Measurements from ENCODE around the gene FAM240A. TPM values are rescaled to one million over a fixed set of nuclear protein-coding genes. Genes with fewer than 3 reads are reported as not detected.

The FAM240A gene
- total and polyA plus RNA-seq, 4 donors, result not detected

- intact Hi-C loops (cut with DNase I), result no loop called here
- H3K4me1 ChIP-seq (ENCODE audit: control insufficient read depth in 1 of 2, insufficient read depth in 2 of 2, low read length in 2 of 2), result no peaks in the 10 kb centered on the region
- ATAC-seq (ENCODE audit: low FRiP score), result no peak
- no peaks in the 10 kb centered on the region for H3K36me3 ChIP-seq (ENCODE audit: control insufficient read depth in 1 of 2, insufficient read depth in 2 of 2, low read length in 1 of 2)
- WGBS, 2 donors, result 87 to 88% methylated on average over 15 of the region's 15 CpGs
- H3K9me3 ChIP-seq (ENCODE audit: control insufficient read depth, low read length), result no peaks in the 10 kb centered on the region
- DNase-seq, result no peak
- H3K4me3 ChIP-seq (ENCODE audit: low read length in 2 of 2), result no peak overlapping the region
- no peaks in the 10 kb centered on the region for H3K27me3 ChIP-seq (ENCODE audit: control insufficient read depth in 1 of 2, insufficient read depth in 2 of 2, low read length in 1 of 2)
- no peak overlapping the region for H3K27ac ChIP-seq (ENCODE audit: low read depth in 1 of 2, low read length in 2 of 2)
Observed at GRCh38 chr3:46661776-46662766, 49.7 kb downstream of the FAM240A start.

GRCh38 chr3:46662771-46663551, 50.6 kb downstream of the FAM240A start:
- DNase-seq (no peak), ATAC-seq (ENCODE audit: low FRiP score) (no peak)
- Histone ChIP-seq H3K27ac (ENCODE audit: low read depth in 1 of 2, low read length in 2 of 2) (no peak overlapping the region), H3K36me3 (ENCODE audit: control insufficient read depth in 1 of 2, insufficient read depth in 2 of 2, low read length in 1 of 2) (no peaks in the 10 kb centered on the region), H3K4me1 (ENCODE audit: control insufficient read depth in 1 of 2, insufficient read depth in 2 of 2, low read length in 2 of 2) (no peaks in the 10 kb centered on the region), H3K4me3 (ENCODE audit: low read length in 2 of 2) (no peak overlapping the region), H3K9me3 (ENCODE audit: control insufficient read depth, low read length) (no peaks in the 10 kb centered on the region), H3K27me3 (ENCODE audit: control insufficient read depth in 1 of 2, insufficient read depth in 2 of 2, low read length in 1 of 2) (no peaks in the 10 kb centered on the region)
- WGBS, 2 donors, result 65 to 68% methylated on average over 17 of the region's 17 CpGs
- intact Hi-C loops (cut with DNase I), result no loop called here

- ATAC-seq (ENCODE audit: low FRiP score), result no peak
- 89 to 90% methylated on average over 8 of the region's 8 CpGs for whole genome bisulfite sequencing, 2 donors
- no peak for DNase-seq
Observed at GRCh38 chr3:46663591-46664135, 51.3 kb downstream of the FAM240A start.

GRCh38 chr3:46664188-46664970, 52.1 kb downstream of the FAM240A start:
- H3K27me3 ChIP-seq (ENCODE audit: control insufficient read depth in 1 of 2, insufficient read depth in 2 of 2, low read length in 1 of 2), result no peaks in the 10 kb centered on the region
- H3K4me3 ChIP-seq (ENCODE audit: low read length in 2 of 2), result no peak overlapping the region
- no peaks in the 10 kb centered on the region for H3K9me3 ChIP-seq (ENCODE audit: control insufficient read depth, low read length)
- ATAC-seq (ENCODE audit: low FRiP score) (no peak), DNase-seq (no peak)
- H3K27ac ChIP-seq (ENCODE audit: low read depth in 1 of 2, low read length in 2 of 2), result no peak overlapping the region
- 93 to 94% methylated on average over 6 of the region's 6 CpGs for WGBS, 2 donors
- no peaks in the 10 kb centered on the region for H3K36me3 ChIP-seq (ENCODE audit: control insufficient read depth in 1 of 2, insufficient read depth in 2 of 2, low read length in 1 of 2)
- no peaks in the 10 kb centered on the region for H3K4me1 ChIP-seq (ENCODE audit: control insufficient read depth in 1 of 2, insufficient read depth in 2 of 2, low read length in 2 of 2)
- intact Hi-C loops (cut with DNase I), result no loop called here

More at GRCh38 chr3:46663591-46664135, 51.3 kb downstream of the FAM240A start:
- Histone ChIP-seq H3K9me3 (ENCODE audit: control insufficient read depth, low read length) (no peaks in the 10 kb centered on the region), H3K36me3 (ENCODE audit: control insufficient read depth in 1 of 2, insufficient read depth in 2 of 2, low read length in 1 of 2) (no peaks in the 10 kb centered on the region), H3K27ac (ENCODE audit: low read depth in 1 of 2, low read length in 2 of 2) (no peak overlapping the region), H3K4me1 (ENCODE audit: control insufficient read depth in 1 of 2, insufficient read depth in 2 of 2, low read length in 2 of 2) (no peaks in the 10 kb centered on the region), H3K4me3 (ENCODE audit: low read length in 2 of 2) (no peak overlapping the region), H3K27me3 (ENCODE audit: control insufficient read depth in 1 of 2, insufficient read depth in 2 of 2, low read length in 1 of 2) (no peaks in the 10 kb centered on the region)
- intact Hi-C loops (cut with DNase I), result no loop called here

- H3K36me3 ChIP-seq (ENCODE audit: control insufficient read depth in 1 of 2, insufficient read depth in 2 of 2, low read length in 1 of 2), result no peaks in the 10 kb centered on the region
- DNase-seq, result no peak
- intact Hi-C loops (cut with DNase I), result no loop called here
- H3K9me3 ChIP-seq (ENCODE audit: control insufficient read depth, low read length), result no peaks in the 10 kb centered on the region
- H3K4me1 ChIP-seq (ENCODE audit: control insufficient read depth in 1 of 2, insufficient read depth in 2 of 2, low read length in 2 of 2), result no peaks in the 10 kb centered on the region
- WGBS, 2 donors, result 69 to 76% methylated on average over 21 to 23 of the region's 23 CpGs
- ATAC-seq (ENCODE audit: low FRiP score), result no peak
- H3K27ac ChIP-seq (ENCODE audit: low read depth in 1 of 2, low read length in 2 of 2), result no peak overlapping the region
- no peak overlapping the region for H3K4me3 ChIP-seq (ENCODE audit: low read length in 2 of 2)
- no peaks in the 10 kb centered on the region for H3K27me3 ChIP-seq (ENCODE audit: control insufficient read depth in 1 of 2, insufficient read depth in 2 of 2, low read length in 1 of 2)
Observed at GRCh38 chr3:46664971-46665762, 52.8 kb downstream of the FAM240A start.

GRCh38 chr3:46665763-46666452, 53.6 kb downstream of the FAM240A start:
- intact Hi-C loops (cut with DNase I), result no loop called here
- no peaks in the 10 kb centered on the region for H3K9me3 ChIP-seq (ENCODE audit: control insufficient read depth, low read length)
- 90 to 91% methylated on average over 9 of the region's 9 CpGs for WGBS, 2 donors
- no peaks in the 10 kb centered on the region for H3K27me3 ChIP-seq (ENCODE audit: control insufficient read depth in 1 of 2, insufficient read depth in 2 of 2, low read length in 1 of 2)
- H3K4me3 ChIP-seq (ENCODE audit: low read length in 2 of 2), result no peak overlapping the region
- DNase-seq (no peak), ATAC-seq (ENCODE audit: low FRiP score) (no peak)
- no peaks in the 10 kb centered on the region for H3K4me1 ChIP-seq (ENCODE audit: control insufficient read depth in 1 of 2, insufficient read depth in 2 of 2, low read length in 2 of 2)
- H3K36me3 ChIP-seq (ENCODE audit: control insufficient read depth in 1 of 2, insufficient read depth in 2 of 2, low read length in 1 of 2), result no peaks in the 10 kb centered on the region
- H3K27ac ChIP-seq (ENCODE audit: low read depth in 1 of 2, low read length in 2 of 2), result no peak overlapping the region

- intact Hi-C loops (cut with DNase I), result no loop called here
- no peak overlapping the region for H3K4me3 ChIP-seq (ENCODE audit: low read length in 2 of 2)
- WGBS, 2 donors, result 53 to 57% methylated on average over 7 of the region's 7 CpGs
- no peaks in the 10 kb centered on the region for H3K27me3 ChIP-seq (ENCODE audit: control insufficient read depth in 1 of 2, insufficient read depth in 2 of 2, low read length in 1 of 2)
- no peaks in the 10 kb centered on the region for H3K9me3 ChIP-seq (ENCODE audit: control insufficient read depth, low read length)
- ATAC-seq (ENCODE audit: low FRiP score) (no peak), DNase-seq (peak in 1 of 2 donors; percentile 33)
- no peaks in the 10 kb centered on the region for H3K4me1 ChIP-seq (ENCODE audit: control insufficient read depth in 1 of 2, insufficient read depth in 2 of 2, low read length in 2 of 2)
- H3K36me3 ChIP-seq (ENCODE audit: control insufficient read depth in 1 of 2, insufficient read depth in 2 of 2, low read length in 1 of 2), result no peaks in the 10 kb centered on the region
- H3K27ac ChIP-seq (ENCODE audit: low read depth in 1 of 2, low read length in 2 of 2), result no peak overlapping the region
Observed at GRCh38 chr3:46666453-46666845, 54.1 kb downstream of the FAM240A start.

Data from aorta (tissue), 5 donors.